Astrocyte of the cerebellum (primary cell): Measurements from ENCODE around the gene ROR1.

Experiments
- DNase-seq: peaks from one replicate; pipeline ENCODE4 v3.0.0-alpha.2; 2011; ENCODE audit warnings: low read depth
- H3K4me3 ChIP-seq: 2 replicates; pipeline ENCODE4 v1.5.1; 2011; ENCODE audit warnings: mild to moderate bottlenecking, low read depth, low read length, moderate library complexity
- in situ Hi-C: cut with HindIII; loops from 2 replicates; pipeline ENCODE4 v1.10.0; 2017; ENCODE audit warnings: low sequenced_read_pairs
- TF ChIP-seq, protein P1 (sequence below): IDR thresholded peaks from 2 replicates; pipeline ENCODE4 v1.5.1; 2012; ENCODE audit warnings: low read length, low read depth, moderate library complexity, mild to moderate bottlenecking; ENCODE audit errors: missing control alignments

Gene ROR1

DNA sequence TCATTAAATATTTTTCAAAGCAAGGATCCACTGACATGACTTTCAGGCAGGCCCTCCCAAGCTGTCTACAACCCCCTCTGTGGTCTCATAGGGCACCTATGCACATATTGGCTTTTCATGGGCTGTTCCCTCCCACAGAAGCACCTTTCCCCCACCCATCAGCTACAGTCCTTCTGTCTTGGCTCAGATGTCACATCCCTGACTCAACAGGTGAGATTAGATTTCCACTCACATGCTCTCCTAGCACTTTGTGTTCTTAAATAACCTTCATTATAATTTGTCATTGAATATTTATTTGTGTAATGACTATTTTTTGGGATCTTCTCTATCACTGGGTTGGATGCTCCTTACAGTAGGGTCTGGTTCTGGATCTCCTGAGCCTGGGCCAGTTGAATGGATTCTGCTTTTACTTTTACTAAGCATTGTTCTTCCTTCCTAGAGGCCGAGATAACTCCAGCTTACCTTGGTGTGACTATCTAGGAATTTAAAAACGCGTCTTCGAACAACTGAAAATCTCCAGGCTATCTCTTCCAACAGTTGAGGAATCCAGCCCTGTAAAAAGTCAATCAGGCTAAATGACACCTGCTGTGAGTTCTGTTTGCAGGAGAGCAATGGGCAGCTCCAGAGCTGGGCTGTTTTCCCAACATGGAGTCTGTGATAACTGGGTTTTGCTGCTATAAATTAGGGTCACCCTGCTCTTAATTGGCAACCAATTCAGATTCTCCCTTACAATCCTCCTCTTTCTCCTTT lies 16.2 kb downstream of the ROR1 start:
- TF ChIP-seq, protein P1, sequence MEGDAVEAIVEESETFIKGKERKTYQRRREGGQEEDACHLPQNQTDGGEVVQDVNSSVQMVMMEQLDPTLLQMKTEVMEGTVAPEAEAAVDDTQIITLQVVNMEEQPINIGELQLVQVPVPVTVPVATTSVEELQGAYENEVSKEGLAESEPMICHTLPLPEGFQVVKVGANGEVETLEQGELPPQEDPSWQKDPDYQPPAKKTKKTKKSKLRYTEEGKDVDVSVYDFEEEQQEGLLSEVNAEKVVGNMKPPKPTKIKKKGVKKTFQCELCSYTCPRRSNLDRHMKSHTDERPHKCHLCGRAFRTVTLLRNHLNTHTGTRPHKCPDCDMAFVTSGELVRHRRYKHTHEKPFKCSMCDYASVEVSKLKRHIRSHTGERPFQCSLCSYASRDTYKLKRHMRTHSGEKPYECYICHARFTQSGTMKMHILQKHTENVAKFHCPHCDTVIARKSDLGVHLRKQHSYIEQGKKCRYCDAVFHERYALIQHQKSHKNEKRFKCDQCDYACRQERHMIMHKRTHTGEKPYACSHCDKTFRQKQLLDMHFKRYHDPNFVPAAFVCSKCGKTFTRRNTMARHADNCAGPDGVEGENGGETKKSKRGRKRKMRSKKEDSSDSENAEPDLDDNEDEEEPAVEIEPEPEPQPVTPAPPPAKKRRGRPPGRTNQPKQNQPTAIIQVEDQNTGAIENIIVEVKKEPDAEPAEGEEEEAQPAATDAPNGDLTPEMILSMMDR: no peak
- no peak overlapping the region for H3K4me3 ChIP-seq
- in situ Hi-C loops: no loop called here
- DNase-seq: no peak

DNA sequence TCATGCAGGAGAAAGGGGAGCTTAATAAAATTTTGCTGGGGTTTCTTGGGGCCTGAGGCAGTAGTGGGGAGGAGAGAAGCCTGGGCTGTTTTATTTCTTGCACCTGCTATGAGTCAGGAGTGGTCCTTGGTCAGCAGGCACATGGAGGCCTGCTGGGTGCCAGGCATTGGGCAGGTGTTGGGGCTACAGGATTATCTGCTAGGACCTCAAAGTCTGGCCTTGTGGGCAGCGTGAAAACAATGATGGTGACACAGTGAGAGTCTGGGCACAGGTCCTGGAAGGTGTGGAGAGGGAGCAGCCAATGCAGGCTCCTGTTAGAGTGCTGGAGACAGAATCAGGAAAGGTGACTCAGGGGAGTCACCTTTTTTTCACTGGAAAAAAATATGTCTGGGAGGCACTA lies 17.2 kb downstream of the ROR1 start:
- TF ChIP-seq, protein P1: no peak
- in situ Hi-C loops: no loop called here

DNA sequence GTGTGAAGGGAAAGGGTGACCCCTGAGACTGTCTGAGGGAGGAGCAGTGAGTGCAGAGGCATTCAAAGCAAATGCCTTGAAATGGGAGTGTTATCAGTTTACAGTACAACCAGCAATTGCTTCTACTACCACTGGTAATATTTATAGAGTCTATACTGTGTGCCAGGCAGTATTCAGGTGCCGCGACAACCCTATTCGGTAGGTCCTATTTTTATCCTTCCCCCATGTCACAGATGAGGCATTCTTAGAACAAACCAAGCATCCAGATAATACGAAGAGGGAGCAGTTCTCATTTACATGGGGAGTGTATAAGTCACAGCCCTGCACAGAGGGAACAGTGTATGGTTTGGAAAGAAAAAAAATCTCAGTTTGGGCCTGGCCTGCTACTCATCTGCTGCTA lies 18.3 kb downstream of the ROR1 start:
- in situ Hi-C loops: no loop called here

More for the DNA sequence above, 17.2 kb downstream of the ROR1 start:
- DNase-seq: no peak
- H3K4me3 ChIP-seq: no peak overlapping the region

DNA sequence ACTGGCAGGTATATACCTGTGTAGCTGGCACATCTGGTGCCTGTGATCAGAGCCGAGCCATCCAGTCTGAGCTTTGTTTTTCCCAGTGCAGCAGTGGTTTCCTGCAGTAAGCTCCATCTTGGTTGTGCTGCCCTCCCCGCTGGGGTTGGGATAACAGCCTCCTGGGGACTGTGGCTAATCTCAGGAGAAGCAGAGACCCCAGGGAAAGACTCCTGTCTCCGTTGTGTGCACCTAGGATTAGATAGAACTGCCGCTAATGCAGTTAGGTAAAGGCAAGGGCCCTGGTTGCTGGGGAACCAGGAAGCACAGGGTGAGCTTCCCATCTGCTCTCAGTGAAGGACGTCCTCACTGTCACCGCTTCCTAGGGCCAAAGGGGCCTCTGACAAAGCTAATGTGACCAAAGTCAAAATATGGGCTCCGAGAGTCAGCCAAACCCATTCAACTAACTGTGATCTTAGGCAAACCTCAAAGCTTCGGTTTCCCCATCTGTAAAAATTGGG lies 20.0 kb downstream of the ROR1 start:
- TF ChIP-seq, protein P1: no peak
- H3K4me3 ChIP-seq: no peak overlapping the region
- in situ Hi-C loops: no loop called here
- no peak for DNase-seq

More for the DNA sequence above, 18.3 kb downstream of the ROR1 start:
- DNase-seq: no peak
- TF ChIP-seq, protein P1: no peak
- no peak overlapping the region for H3K4me3 ChIP-seq

DNA sequence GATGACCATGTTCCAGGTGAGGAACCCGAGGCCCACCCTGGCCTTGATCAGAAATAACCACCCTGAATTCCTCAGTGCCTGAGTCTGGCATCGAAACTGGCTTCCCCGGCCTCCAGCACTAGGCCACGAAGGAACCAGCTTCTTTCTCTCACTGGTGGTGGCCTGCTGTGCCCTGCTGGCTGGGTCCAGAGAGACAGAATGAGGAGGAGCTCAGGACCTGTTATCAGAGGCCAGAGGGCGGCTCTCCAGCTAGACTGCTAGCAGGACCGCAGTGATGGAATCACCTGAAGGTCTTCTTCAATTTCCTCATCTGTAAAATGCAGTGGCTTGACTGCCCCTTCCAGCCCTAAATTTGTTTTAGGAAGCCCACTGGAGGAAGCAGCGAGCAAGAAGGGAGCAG lies 20.5 kb downstream of the ROR1 start:
- in situ Hi-C loops: no loop called here
- H3K4me3 ChIP-seq: no peak overlapping the region
- TF ChIP-seq, protein P1: no peak
- no peak for DNase-seq

DNA sequence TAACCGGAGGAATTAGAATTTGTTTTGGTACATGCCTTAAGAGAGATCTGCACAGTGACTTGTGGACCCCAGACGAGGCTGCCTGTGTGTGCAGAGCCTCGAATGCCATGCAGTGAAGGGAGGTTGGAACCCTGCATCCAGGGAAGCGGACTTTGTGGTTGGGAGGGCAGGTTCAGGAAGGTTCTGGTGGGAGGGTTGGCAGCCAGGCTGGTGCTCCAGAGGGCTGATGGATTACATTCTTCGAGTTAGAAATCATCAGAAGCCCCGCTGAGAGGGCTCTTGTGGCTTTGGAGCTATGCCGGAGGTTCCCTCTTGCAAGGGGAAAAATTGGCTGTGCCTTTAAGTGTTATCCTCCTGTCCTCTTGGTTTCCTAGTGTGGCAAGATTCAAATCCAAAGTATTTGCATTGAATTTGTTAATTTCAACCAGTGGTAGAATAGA lies 21.1 kb downstream of the ROR1 start:
- in situ Hi-C loops: no loop called here
- H3K4me3 ChIP-seq: no peak overlapping the region
- peak; percentile 88 for DNase-seq
- TF ChIP-seq, protein P1: no peak
